ENCODE measurements around the gene RASSF1.

Gene RASSF1

DNA sequence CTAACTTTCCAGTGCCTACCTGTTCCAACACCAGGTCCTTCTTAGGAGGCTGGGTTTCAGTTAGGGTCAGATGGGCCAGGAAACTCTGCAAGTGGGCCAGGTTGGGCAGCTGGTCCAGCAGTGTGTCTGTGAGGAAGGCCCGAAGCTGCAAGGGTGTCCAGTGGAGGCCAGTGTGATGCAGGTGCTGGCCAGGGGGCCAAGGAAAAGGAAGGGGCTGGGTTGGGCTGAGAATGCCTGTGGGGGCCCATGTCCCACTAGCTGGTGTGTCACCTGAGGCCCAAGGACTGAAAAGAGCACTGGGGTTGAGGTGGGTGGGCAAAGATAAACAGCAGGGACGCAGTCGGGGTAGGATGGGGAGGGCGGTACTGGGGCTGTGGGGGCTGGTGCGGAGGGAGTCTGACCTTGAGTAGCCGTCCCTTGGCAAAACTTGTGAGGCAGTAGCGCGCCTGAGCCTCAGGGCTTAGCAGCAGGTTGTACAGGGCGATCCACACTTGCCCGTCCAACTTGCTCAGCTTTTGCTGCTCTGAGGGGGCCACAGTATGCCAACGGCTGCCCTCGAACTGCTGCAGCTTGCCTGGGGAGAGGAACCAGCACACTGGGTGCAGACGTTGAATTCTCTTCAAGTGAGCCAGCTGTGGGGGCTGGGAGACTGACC is 1.5 kb upstream of the RASSF1 start:
- DNase-seq: no peak

- no peak for DNase-seq
Observed at GRCh38 chr3:50341537-50341936, 901 bp upstream of the RASSF1 start.

- no peak for DNase-seq
Observed at GRCh38 chr3:50340147-50340447, 539 bp downstream of the RASSF1 start.

DNA sequence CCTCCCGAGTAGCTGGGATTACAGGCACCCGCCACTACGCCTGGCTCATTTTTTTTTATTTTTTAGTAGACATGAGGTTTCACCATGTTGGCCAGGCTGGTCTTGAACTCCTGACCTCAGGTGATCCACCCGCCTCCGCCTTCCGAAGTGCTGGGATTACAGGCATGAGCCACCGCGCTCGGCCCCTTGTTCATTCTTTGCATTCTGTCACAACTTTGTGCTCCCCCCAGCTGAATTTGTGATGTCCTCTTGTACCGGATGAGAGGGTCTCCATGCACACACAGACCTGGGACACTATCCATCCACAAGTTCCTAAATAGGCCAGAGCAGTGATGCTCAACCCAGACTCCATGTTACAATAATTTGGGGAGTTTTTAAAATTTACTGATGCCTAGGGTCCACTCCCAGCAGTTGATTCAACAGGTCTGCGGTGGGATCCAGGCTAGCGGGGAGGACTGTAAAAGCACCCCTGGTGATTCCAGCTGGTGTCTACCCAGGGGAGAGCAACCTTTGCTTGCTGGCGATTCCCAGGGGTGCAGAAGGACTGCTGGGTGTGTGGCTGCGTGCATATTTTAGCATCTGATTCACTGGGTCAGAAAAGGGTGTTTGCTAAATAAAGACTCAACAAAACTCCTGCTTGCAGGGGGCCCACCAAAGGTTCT is 1.0 kb downstream of the RASSF1 start:
- DNase-seq: no peak

DNA sequence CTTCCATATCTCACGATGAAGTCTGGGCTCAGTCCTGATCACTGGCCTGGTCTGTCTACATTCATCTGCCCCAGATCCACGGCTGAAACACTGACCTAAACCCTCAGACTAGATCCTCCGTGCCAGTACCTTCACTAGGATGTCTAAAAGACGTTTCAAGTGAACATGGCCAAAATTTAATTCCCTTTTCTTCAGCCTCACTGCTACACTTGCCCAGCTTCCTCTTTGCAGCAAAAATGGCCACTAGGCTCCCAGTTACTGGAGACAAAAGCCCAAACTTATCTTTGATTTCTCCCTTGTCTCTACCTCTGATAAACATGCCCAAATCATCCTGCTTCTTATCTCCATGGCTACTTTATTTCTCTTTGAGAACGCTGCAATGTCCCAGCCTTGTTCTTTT is 1.7 kb downstream of the RASSF1 start:
- DNase-seq: no peak

DNA sequence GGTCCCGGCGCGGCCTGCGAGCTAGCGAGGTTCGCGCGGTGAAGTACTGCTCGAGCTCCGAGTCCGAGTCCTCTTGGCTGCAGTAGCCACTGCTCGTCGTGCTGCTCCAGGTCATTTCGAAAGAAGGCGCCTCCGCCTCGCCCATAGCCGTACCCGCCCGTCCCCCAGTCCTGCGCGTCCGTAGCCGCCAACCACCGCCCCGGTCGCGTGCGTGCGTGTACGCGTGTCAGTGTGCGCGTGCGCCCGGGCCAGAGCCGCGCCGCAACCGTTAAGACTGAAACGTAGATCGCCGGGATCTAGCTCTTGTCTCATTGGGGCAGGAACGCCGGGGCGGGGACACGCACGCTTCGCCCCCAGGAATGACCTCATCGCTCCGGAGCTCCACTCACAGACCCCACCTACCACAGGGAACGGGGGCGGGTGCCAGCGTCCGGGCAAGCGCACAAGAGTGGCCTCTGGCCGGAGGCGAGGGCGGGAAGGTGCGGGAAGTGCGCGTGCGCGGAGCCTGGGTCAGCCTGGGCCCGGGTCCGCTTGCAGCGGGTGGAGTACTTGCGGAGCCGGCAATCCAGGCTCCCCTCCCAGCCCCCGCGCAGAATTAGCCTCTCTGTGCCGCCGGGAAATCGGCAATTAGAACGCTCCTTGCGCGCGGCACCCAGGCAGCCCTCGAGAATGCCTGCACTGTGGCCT is 3.3 kb downstream of the RASSF1 start:
- peak; percentile 97 for DNase-seq

DNA sequence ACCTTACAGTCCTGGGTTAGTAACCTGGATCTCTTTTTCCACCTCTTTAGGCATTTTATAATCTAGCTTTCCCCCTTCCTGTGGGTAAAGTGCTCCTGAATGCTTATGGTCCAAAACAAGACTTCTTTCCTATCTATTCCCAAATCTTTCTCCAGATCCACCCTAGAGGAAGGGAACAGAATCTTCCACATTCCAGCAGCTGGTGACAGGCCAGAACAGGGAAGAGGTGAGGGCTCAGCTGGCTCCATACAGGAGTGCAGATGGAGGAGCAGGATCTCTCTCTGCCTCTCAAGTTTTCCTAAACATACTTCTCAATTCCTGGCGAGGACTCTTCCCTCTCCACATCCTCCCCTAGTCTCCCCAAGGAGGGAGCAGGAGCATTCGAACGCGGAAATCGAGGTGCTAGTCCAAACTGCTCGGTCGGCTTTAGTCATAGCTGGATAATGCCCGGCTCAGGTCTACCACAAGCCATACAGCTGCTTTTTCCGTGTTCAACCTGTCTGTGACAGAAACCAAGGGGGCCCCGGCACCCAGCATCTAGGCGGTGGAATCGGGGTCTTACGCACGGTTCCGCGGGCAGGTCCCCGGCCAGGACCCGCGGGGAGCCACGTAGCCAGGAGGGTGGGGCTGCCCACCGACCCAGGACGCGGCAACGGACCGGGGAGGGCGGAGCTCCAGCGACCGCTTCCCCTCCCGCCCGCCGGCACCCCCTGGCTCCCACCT is 4.0 kb downstream of the RASSF1 start:
- no peak for DNase-seq

- no peak for DNase-seq
Observed at GRCh38 chr3:50334339-50335075, 6.1 kb downstream of the RASSF1 start.

GRCh38 chr3:50333744-50334328 is 6.8 kb downstream of the RASSF1 start:
- no peak for DNase-seq

GRCh38 chr3:50331364-50331907 is 9.2 kb downstream of the RASSF1 start:
- DNase-seq: no peak

GRCh38 chr3:50330330-50330729 is 10.3 kb downstream of the RASSF1 start:
- no peak for DNase-seq

- DNase-seq: peak; percentile 94
Observed at GRCh38 chr3:50327943-50328691, 12.5 kb downstream of the RASSF1 start, which contains the start of gene TUSC2. Gene TUSC2 (minus strand): TSS chr3:50328223. CDS start chr3:50328099, 124 bp downstream.

DNA sequence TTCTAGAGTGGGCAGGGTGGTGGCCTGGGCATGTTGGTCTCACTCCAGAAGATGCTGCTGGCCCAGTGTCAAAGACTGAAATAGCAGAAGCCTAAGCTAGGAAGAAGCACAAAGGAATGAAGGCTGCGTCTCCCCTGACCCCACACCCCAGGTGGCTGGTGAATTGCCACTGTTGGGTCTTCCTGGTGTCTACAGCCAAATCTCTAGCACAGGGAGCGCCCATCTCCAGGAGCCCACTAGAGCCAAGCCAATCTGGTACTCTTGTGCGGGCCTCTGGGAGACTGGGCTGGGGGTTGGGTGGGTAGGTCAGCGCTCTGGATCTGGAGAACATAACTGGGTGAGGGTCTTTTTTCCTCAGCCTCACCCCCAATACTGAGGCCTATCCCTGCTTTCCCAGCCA is 13.5 kb downstream of the RASSF1 start:
- no peak for DNase-seq

- no peak for DNase-seq
Observed at GRCh38 chr3:50326182-50326541, 14.5 kb downstream of the RASSF1 start.

- DNase-seq: no peak
Observed at GRCh38 chr3:50325497-50326181, 15.0 kb downstream of the RASSF1 start.

- no peak for DNase-seq
Observed at GRCh38 chr3:50325113-50325480, 15.5 kb downstream of the RASSF1 start.

- peak; percentile 53 for DNase-seq
Observed at GRCh38 chr3:50324351-50325112, 16.1 kb downstream of the RASSF1 start.

DNA sequence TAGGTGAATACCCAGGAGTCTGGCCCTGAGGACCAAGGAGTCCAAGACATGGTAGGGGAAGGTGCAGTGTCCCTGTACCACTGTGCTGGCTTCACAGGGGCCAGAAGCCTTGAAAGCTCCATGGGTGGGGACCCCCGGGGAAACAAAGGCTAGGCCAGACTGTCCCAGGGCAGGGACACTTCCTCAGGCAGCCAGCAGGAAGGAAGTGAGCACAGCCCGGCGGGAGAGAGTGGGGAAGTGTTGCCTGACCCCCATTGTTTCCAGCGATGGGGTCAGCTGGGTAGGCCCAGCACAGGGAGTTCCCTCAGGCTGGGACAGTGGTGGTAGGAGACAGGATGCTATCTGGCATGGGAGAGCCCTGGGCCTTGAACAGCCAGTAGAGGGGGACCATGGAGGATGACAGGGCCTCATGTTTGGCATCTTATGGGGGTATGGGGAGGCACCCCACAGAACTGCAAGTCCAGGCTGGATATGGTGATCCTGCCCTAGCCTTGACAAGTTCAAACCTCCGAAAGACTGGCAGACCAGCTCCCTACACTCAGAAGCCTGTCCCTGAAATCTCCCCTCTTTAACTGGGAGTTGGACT is 16.9 kb downstream of the RASSF1 start:
- no peak for DNase-seq

GRCh38 chr3:50323092-50323600 is 17.5 kb downstream of the RASSF1 start:
- DNase-seq: no peak

Data from CD4-positive, alpha-beta T cell treated with Interferon gamma for 1 hour (primary cell).